HG03103 (cell line): ENCODE results near the gene PKNOX2.

Source experiments
- ATAC-seq: cut with Tn5 transposase; IDR thresholded peaks from one replicate; pipeline ENCODE4 v1.9.1; 2021; ENCODE audit warnings: low read depth; ENCODE audit not compliant: unreplicated experiment

Gene PKNOX2

DNA sequence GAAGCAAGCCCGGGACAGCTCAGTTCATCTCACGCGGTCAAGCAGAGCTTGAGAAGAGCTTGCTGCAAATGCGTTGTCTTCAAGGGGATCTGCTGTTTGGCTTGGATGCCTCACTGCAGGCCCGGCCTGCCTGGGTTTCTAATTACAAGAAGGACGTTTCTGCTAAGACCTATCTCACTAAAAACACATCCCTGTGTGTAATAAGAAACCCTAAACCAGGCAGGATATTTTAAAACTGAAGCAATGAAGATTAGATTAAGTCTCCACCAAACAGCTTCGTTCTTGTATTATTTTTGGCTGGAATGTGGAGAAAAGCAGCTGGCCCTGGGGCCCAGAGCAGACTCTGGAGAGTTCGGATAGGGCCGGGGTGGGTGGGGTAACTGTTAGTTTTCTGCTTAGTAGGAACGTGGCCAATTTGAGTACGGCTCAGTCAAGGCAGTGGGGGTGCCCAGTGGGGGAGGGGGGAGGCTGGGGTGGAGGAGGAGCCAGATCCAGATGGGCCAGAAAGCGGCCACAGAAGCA is 6.0 kb downstream of the PKNOX2 start:
- ATAC-seq: no peak

DNA sequence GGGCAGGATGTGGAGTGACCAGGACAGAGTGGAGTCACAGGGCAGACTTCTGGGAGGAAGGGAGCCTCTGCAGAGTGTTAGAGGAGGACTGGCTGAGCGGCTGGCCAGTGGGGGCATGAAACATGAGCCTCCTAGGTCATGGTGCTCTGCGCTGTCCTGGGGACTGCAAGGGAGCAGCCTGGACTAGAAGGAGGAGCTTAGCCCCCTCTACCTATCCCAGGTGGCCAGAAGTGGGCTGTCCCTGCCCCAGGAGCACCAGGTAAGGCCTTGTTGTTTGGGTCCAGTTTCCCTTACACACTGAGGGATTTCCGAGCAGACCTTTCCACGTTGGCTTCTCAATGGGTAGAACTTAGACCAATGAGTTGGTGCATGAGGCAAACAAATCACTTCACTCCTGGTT is 7.4 kb downstream of the PKNOX2 start:
- ATAC-seq: no peak

DNA sequence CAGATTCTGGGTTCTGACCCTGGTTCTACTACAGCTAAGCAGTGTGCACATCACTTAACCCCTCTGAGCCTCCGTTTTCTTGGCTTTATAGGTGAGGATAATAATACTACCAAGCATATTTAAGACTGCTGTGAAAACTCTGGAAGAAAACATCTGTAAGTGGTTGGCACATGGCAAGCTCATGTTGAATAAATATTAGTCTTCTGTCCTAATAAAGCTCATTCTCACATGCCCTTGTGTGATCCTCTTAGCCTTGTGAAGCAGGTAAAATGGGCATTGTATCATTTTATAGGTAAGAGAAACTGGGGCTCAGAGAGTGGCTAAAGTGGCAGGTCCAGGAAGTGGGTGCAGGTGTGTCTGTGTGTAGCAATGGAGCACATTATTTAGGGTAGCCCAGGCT is 8.5 kb downstream of the PKNOX2 start:
- no peak for ATAC-seq

DNA sequence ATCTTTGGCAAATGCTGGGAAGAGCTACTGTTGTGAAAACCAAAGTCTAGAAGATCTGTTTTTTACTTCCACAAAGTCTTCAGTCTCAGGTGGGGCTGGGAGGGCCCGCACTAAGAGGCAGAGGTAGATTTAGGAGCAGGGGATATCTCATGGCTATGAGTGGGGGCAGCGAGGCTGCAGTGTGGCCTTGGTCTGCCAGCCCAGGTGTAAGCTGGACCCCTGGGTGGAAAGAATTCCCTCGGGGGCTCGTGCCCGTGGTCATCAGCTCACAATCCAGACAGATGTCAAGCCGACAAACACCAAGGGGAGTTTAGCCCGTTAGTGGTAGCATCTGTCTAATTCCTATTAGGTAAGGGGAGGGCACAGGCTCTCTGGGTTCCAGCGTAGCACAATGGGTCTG is 9.0 kb downstream of the PKNOX2 start:
- no peak for ATAC-seq

DNA sequence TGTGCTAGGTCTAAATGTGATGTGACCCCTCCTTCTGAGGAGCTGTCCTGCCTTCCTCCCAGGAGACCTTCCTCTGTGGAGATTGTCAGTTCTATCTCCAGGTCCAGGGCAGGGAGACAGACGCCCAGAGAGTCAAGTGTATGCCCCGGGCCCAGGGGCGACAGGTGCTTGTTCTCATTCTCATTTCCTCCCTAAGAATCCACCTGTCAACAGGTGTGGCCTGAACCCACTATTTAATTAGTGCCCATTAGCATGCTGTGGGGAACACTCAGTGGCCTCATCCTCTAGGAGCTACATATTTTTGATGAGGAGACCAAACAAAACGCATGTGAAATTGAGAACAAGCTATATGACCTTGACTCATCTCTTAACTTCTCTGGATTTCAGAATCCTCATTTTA is 9.5 kb downstream of the PKNOX2 start:
- ATAC-seq: no peak

DNA sequence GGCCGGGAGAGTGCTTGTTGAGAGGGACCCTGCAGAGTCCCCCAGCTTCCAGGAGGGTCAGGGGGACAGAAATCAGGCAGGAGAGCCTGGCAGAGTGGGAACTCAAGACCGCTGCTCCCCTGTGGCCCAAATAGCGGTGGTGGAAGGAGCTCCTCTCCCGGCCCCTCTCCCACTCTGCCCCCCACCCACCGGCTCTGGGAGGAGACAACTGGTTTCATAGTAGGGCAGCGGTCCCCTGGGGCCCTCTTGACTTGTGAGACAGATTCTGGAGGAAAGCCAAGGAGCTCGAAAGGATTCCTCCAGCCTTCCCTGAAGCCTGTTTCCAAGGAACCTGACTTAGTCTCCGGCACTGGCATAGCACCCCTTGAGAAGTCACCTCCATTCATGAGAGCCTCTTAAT is 10.1 kb downstream of the PKNOX2 start:
- no peak for ATAC-seq

DNA sequence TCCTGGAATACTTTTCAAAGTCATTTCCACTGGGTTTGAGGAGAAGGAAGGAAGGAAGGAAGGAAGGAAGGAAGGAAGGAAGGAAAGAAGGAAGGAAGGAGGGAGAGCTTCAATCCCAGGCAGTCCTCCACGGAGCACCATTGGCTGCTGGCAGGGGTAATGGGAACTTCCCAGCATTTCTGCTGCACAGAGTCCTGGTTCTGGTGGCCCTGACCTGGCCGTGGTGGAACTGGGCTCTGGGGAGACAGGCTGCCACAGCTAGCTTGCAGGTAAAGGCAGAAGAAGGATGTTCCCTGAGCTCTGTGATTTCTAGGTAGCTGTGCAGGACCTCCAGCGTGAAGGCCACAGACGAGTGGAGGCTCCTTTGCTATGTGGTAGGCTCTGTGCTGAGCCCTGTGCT is 10.6 kb downstream of the PKNOX2 start:
- ATAC-seq: no peak

DNA sequence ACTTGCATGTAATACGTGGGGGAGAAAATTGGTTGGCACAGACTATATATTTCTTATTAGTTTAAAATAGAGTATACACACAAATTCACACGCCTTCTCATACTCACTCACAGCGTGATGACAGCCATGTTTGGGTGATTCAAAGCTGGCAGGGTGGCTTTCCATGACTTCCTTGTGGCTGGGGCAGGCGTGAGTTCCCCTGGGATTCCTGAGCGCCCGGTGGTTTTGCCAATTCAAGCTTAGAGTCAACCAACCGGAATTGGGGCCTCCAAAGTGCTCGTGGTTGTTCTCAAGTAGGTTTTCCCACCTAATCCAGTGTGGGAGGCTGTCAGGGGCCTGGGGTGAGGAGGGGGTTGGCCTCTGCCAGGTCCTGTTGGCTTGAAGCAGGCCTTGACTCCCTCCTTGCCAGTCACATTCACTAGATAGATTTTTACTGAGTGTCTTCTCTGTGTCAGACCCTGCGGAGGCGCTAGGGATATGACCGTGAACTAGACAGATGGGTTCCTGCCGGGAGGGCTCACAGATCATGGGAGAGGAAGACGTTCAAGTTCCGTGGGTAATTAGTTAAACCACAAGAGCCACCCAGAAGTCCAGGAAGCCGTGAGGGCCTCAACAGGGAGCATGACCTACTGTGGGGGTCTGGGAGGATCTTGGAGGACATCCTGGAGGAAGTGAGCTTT is 11.5 kb downstream of the PKNOX2 start:
- no peak for ATAC-seq

DNA sequence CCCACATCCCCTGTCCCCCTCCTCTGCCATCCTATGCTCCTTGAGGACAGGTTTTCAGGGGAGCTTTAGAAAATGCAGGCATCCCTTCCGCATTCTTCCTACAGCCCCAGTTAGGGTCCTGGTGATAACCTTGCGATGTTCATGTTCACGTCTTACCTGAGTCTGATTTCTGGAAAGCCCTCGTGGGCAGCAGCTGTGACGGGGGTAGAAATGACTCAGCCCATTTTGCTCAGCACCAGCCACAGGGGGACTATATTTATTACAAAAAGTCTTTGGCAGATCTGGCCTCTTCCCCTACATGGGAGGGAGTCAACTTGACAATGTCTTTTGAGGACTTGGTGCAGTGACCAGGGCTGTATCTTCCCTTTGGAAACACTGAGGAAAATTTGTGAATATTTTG is 12.3 kb downstream of the PKNOX2 start:
- ATAC-seq: peak; percentile 54

DNA sequence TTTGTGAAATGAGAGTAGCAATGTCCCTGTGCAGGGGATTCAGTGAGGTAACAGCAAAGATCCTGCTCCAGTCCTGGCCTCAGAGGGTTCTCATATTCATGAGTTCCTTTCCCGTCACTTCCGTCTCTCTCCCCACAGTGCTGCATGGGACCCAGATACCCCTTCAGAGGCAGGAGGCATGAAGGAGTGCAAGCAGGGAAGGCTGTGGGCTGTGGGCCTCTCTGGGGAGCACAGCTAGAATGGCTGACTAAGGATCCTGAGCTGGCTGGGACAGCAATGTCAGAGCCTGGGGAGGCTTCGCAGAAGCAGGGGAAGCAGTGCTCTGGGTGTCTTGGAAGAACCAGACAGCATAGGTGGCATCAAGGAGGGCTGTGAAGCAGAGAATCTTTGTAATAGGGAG is 13.0 kb downstream of the PKNOX2 start:
- no peak for ATAC-seq

DNA sequence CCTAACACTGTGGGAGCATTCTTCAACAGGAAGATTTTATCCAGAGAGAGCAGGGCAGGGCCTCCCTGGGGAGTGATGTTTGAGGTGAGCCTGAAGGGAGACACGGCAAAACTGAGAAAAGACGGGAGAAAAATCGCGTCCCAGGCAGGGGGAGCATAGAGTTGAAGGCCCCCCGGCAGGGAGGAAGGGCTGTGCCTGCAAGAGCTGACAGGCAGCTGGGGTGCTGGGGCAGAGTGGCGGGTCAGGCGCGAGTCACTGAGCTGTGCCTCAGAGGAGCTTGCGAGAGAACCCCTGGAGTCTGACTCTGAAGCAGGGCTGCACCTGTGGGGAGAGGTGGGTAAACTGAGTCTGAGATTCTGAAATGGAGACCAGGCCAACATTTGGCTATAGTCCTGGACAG is 14.8 kb downstream of the PKNOX2 start:
- ATAC-seq: no peak

DNA sequence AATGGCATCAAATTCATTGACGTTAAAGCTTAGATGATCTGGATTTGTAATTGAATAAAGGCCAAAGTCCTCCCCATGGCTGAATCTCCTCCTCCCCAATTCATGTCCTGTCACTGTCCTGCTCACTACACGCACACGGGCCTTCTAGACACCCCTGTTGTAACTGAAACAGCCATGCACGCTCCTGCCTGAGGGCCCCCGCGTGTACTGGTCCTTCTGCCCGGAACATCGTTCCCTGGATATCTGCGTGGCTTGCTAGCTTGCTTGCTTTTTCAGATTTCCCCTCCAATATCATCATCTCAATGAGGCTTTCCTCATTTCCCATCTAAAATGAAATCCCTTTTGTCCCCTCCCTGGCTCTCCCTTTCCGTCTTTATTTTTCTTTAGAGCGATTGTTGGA is 15.3 kb downstream of the PKNOX2 start:
- ATAC-seq: no peak

DNA sequence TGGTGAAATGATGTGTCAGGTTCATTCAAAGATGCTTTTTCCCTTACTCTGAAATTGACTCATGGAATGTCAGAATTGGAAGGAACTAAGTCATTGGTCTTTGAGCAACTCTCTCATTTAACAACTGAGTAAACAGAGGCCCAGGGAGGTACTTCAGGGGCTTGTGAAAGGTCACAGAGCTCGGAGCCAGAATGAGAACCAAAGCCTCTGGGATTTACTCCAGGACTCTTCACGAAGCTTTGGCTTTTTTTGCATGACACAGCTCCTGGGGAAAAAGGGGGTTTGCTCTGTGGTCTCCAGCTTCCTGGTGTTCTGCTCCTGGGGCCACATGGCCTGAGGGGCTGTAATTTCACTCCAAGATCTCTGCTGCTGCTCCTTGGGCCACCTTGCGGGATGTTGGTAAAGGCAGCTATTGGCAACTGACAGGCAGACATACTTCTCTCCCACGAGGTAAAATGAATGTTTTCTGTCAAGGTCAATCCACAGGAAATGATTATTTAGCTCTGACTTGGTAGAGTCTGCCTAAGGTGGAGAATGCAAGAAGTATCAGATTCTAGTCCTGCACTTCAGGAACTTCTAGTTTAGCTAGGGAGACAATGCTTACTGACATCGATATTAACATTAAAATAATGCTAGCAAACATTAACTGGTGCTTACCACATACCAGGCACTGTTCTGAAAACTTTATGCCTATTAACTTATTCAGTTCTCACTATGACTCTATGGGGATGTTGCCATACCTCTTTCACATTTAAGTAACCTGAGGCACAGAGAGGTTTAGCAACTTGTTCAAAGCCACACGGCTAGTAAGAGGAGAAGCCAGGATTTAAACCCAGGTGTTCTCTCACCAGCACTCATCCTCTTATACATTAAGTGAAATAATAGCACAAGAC is 16.1 kb downstream of the PKNOX2 start:
- no peak for ATAC-seq

DNA sequence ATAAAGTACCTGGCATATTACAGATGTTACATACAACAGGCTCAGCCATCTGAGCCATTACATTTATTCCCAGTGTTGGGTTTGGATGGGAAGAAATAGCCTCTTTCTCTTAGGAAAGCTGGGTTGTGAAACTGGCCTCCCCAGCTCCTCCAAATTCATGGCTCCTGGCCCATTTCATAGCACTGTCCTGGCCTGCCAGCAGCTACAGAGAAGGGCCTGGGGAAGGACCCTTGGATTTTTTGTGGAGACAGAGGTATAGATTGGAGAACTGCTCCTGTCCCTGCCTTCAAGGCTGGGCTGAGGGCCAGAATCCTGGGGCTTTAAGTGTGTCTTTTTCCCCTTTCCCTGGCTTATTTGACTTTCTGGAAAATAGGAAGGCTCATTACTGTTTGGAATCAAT is 18.0 kb downstream of the PKNOX2 start:
- no peak for ATAC-seq

DNA sequence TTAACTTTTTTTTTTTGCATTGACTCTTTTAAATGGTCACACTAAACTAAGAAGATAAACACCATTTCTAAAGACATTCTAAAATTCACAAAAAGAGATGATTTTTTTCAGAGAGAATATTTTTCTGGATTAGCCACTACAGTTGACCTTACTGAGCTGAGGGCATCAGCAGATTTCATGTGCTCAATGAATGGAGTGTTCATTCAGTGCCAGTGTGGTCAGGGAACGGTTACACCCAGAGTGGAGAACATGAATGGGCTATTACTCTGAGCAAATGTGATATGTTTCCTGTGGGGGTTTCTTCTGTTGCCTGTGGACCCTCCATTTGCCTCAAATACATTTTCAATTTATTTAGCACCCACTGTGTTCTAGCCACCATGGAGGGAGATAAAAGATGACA is 19.1 kb downstream of the PKNOX2 start:
- no peak for ATAC-seq

DNA sequence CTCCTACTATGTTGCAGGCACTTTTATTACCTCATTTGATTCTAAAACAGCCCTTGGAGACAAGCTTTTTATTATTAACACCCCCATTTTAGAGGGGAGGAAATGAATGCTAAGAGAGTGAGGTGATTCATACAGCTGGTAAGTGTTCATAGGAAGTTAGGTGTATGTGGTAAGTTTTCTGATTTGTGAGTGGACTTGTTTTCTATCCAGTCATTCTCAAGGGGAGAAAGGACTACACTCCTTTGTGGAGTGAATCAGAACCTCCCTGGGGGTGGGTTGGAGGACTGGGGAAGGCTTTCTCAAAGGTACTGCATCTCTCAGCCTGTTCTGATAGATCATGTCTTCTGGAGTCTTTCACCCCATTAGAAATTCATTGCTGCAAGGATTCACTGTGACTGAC is 23.5 kb downstream of the PKNOX2 start:
- no peak for ATAC-seq

DNA sequence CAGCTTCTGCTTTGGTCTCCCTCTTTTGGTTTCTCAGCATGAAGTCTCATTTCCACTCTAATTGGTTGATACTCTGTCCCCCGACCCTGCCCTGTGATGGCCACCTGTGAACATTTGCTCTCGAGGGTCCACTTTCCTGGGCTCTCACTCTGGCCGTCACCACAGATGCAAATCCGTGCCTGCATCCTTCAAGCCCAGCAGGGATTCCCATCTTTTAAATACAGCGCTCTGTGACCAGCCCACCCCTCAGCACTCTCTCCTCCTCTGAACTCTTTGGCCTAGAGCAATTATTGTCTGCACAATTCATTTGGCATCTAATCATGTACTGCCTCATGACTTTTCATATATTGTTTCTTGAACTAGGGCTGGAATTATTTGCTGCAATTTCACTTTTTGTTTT is 26.0 kb downstream of the PKNOX2 start:
- ATAC-seq: no peak

DNA sequence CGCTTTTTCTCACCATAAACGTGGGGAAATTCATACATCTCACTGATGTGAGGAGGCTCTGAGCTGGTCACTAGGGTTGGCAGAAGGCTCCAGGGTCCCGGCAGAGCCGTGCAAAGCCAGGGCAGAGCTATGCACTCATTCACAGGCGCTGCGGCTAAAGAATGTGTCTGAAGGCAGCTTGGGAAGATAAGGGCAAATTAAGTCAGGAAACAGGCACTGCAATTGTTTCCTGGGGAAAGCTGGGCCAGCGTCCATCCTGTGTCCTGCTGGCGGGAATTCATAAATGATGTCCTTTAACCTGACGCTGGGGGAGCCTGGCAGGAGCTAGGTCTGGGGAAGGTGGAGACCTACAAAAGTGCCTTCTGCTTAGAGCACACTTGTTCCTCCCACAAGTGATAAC is 27.6 kb downstream of the PKNOX2 start:
- no peak for ATAC-seq

DNA sequence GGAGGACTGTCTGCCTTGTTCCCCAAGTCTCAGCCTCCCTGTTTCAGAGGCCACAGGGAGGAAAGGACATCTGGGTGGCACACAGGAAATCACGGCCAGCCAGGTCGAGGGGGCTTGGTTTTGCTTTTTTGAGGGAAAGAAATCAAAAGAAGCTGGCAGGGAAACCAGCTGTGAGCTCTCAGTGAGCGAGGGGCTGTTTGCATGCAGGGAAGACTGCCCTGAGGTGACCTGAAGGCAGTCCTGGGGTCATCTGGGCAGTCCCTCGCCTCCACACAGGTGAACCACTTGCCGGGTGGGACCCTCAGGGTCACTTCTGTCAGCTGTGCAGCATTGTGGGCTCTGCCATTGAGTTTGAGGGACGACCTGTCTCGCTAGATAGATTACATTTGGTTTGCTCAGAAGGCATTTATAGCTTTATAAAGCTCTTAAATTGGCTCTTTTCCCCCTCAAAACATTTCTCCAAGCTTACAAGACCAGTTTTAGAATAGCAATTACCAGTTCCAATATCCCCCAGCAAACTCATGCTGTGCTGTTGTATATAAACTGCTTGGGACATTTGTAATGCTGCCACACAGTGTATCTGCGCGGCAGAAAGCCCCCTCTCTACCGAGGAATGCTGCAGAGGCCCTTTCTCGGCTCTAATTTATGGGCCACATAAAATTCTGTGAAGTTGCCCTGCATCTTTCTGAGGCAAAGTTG is 28.3 kb downstream of the PKNOX2 start:
- no peak for ATAC-seq

DNA sequence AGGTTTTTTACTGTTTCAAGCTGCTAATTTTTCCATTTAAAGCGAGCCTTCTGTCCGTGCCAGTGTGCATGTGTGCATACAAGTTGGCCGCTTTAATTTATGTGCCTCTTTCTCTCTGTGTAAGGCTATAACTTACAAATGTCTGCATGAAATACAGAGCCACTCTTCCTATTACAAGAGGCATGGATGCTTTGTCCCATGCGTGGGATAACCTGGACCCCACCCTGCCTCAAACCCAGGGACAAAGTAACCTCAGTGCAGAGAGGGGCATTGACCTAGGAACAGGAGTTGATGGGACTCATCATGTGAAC is 28.8 kb downstream of the PKNOX2 start:
- ATAC-seq: no peak

DNA sequence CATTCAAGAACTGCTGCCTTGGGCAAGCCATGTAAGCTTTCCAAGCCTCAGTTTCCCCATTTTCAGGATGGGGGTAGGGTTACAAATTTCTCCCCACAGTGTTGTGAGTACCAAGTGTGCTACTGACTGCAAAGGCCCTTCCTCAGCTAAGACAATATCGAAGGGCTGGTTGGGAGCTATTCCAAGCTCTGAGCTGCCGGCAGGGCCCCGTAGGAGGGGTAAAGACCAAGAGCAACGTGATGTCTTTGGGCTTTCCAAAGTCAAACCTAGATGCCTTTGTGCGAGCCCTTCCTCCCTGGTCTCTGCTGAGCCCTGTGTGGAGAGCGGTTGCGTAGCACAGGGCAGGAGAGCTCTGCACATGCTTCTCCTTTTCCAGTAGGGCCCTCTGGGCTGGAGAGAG is 29.3 kb downstream of the PKNOX2 start:
- no peak for ATAC-seq

DNA sequence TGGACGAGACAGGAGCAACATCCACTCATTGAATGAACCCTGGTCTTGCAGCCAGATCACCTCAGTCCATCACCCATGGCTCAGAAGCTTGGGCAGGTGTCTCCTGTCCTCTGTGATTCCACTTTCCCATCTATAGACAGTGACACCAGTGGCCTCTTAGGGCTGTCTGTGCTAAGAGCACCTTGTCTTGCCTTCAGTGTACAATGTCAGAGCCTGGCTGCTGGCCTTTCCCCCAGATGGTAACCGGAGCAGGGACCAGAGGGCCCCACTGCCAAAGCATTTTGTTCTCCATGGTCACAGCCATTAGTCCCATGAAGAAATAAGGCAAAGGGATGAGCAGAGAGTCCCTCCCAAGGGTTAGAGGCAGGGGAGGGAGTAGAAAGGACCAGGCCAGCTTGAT is 35.4 kb downstream of the PKNOX2 start:
- ATAC-seq: no peak
